Tibial nerve (tissue), 4 donors: ENCODE data around the gene ASTN2. TPM values are rescaled to one million over a fixed set of nuclear protein-coding genes. Genes with fewer than 3 reads are reported as not detected.
A peak's percentile ranks its signal among the peaks of the same experiment; 100 is the strongest.

Experiments used
- DNase-seq, 2 donors: peaks; one replicate each; pipeline ENCODE4 v3.0.0-alpha.2; 2019; ENCODE audit warnings: low spot score in 2 of 2
- H3K27ac ChIP-seq, 4 donors: fragments of 200-600 bp; sonication (generic) in 3 of 4; one replicate each; pipeline ENCODE4 v1.5.1; 2017 to 2019; ENCODE audit warnings: mild to moderate bottlenecking in 1 of 4
- H3K27me3 ChIP-seq, 2 donors: fragments of 200-600 bp; sonication (generic) in 1 of 2; one replicate each; pipeline versions ENCODE4 v1.5.1 to v1.6.0; 2017 to 2019
- H3K36me3 ChIP-seq, 3 donors: fragments of 200-600 bp; sonication (generic); one replicate each; pipeline ENCODE4 v1.5.1; 2018 to 2019
- H3K4me1 ChIP-seq, 4 donors: fragments of 200-600 bp; sonication (generic) in 3 of 4; one replicate each; pipeline ENCODE4 v1.5.1; 2017 to 2019
- H3K4me3 ChIP-seq, 4 donors: fragments of 200-600 bp; sonication (generic) in 3 of 4; one replicate each; pipeline ENCODE4 v1.5.1; 2017 to 2019; ENCODE audit warnings: mild to moderate bottlenecking in 1 of 4, moderate library complexity in 1 of 4
- H3K9me3 ChIP-seq, 4 donors: fragments of 200-600 bp; sonication (generic) in 3 of 4; one replicate each; pipeline ENCODE4 v1.5.1; 2017 to 2019
- CTCF ChIP-seq, 5 experiments: fragments of 200-600 bp in 3 of 5; fragments of 450-650 bp in 2 of 5; sonication (generic) in 3 of 5; IDR thresholded peaks; one replicate each; pipeline ENCODE4 v1.5.1; 2016 to 2019; ENCODE audit warnings: antibody characterized with exemption in 5 of 5, mild to moderate bottlenecking in 3 of 5, moderate library complexity in 2 of 5
- EP300 ChIP-seq, 2 donors: sonication (generic); formaldehyde crosslinking; IDR thresholded peaks; one replicate each; pipeline ENCODE4 v1.6.1; 2017; ENCODE audit warnings: antibody characterized with exemption in 2 of 2, mild to moderate bottlenecking in 1 of 2
- POLR2A ChIP-seq, 2 donors: fragments of 450-650 bp; IDR thresholded peaks; one replicate each; pipeline ENCODE4 v1.6.1; 2017; ENCODE audit warnings: antibody characterized with exemption in 2 of 2, mild to moderate bottlenecking in 2 of 2, moderate library complexity in 2 of 2
- WGBS, 2 donors: methylation state at CpG; one replicate each; pipeline ENCODE4 v1.1.5; 2018; 5-methylcytosine and 5-hydroxymethylcytosine counted together
- total RNA-seq, 4 donors: library from RNA; depleted of rRNA; stranded (reverse); fragments of >200 nt; gene quantifications; one replicate each; pipeline ENCODE4 v1.1.0, GENCODE V29; 2016

The ASTN2 gene
- total RNA-seq, 4 donors from 2014 or later = 9.0 to 14.9 (median 12.3) TPM

- Histone ChIP-seq H3K4me1 (peaks cover 0 to 5% (median 0%) of the 10 kb centered on the region in 4 donors), H3K27me3 (no peaks in the 10 kb centered on the region), H3K4me3 (no peak overlapping the region), H3K27ac (no peak overlapping the region), H3K36me3 (no peaks in the 10 kb centered on the region), H3K9me3 (no peaks in the 10 kb centered on the region)
- DNase-seq = no peak
- no peak for TF ChIP-seq EP300 (IDR thresholded peaks at IDR 0.05)
- TF ChIP-seq CTCF (IDR thresholded peaks at IDR 0.05) = no peak
- TF ChIP-seq POLR2A (IDR thresholded peaks at IDR 0.05) = no peak
- 94 to 96% methylated on average over 4 to 5 of the region's 5 CpGs for WGBS, 2 donors
Measured at GRCh38 chr9:117445631-117446030, 30.8 kb upstream of the ASTN2 start.

GRCh38 chr9:117444501-117444900, 29.6 kb upstream of the ASTN2 start:
- DNase-seq = no peak
- TF ChIP-seq CTCF (IDR thresholded peaks at IDR 0.05) = no peak
- no peak for TF ChIP-seq EP300 (IDR thresholded peaks at IDR 0.05)
- no peak for TF ChIP-seq POLR2A (IDR thresholded peaks at IDR 0.05)
- no peaks in the 10 kb centered on the region for H3K36me3 ChIP-seq
- no peaks in the 10 kb centered on the region for H3K9me3 ChIP-seq
- peaks cover 0 to 5% (median 0%) of the 10 kb centered on the region in 4 donors for H3K4me1 ChIP-seq
- 44 to 59% methylated on average over 4 of the region's 4 CpGs for WGBS, 2 donors
- no peak overlapping the region for H3K27ac ChIP-seq
- H3K4me3 ChIP-seq = no peak overlapping the region
- H3K27me3 ChIP-seq = no peaks in the 10 kb centered on the region

- 70 to 71% methylated on average over 6 of the region's 6 CpGs for WGBS, 2 donors
- H3K4me1 ChIP-seq = no peaks in the 10 kb centered on the region
- H3K27ac ChIP-seq = no peak overlapping the region
- no peak overlapping the region for H3K4me3 ChIP-seq
- DNase-seq = no peak
- no peak for TF ChIP-seq CTCF (IDR thresholded peaks at IDR 0.05)
- TF ChIP-seq POLR2A (IDR thresholded peaks at IDR 0.05) = no peak
- no peak for TF ChIP-seq EP300 (IDR thresholded peaks at IDR 0.05)
- H3K27me3 ChIP-seq = no peaks in the 10 kb centered on the region
- H3K36me3 ChIP-seq = no peaks in the 10 kb centered on the region
- no peaks in the 10 kb centered on the region for H3K9me3 ChIP-seq
Measured at GRCh38 chr9:117437283-117437682, 22.4 kb upstream of the ASTN2 start.

GRCh38 chr9:117435630-117436261, 20.9 kb upstream of the ASTN2 start:
- Histone ChIP-seq H3K4me3 (no peak overlapping the region), H3K4me1 (no peaks in the 10 kb centered on the region), H3K9me3 (no peaks in the 10 kb centered on the region), H3K27me3 (no peaks in the 10 kb centered on the region), H3K36me3 (no peaks in the 10 kb centered on the region), H3K27ac (peak overlapping the region in 2 of 4 donors; percentile 53 to 71)
- TF ChIP-seq POLR2A (IDR thresholded peaks at IDR 0.05) (no peak), CTCF (IDR thresholded peaks at IDR 0.05) (no peak), EP300 (IDR thresholded peaks at IDR 0.05) (no peak)
- 41% methylated on average over 4 of the region's 4 CpGs for WGBS, 2 donors
- DNase-seq = no peak

- no peaks in the 10 kb centered on the region for H3K4me1 ChIP-seq
- no peaks in the 10 kb centered on the region for H3K27me3 ChIP-seq
- no peaks in the 10 kb centered on the region for H3K9me3 ChIP-seq
- no peak overlapping the region for H3K27ac ChIP-seq
- no peak overlapping the region for H3K4me3 ChIP-seq
- H3K36me3 ChIP-seq = no peaks in the 10 kb centered on the region
- DNase-seq = no peak
- no peak for TF ChIP-seq EP300 (IDR thresholded peaks at IDR 0.05)
- TF ChIP-seq CTCF (IDR thresholded peaks at IDR 0.05) = no peak
- TF ChIP-seq POLR2A (IDR thresholded peaks at IDR 0.05) = no peak
Measured at GRCh38 chr9:117434566-117434965, 19.7 kb upstream of the ASTN2 start.
